NCI-H82 (cell line): ENCODE results near the gene METTL3.
"Not testable (repeated sequence)": the region's sequence is repeated elsewhere in the genome, so short reads cannot be mapped to it uniquely, and the experiment has no call there.

Source experiments
- DNase-seq: peaks from one replicate; lab custom pipeline; 2025; lab: John Stamatoyannopoulos, UW

METTL3 gene

GRCh38 chr14:21510735-21511657 is at the start of gene METTL3:
TSS of gene METTL3 (minus strand) at chr14:21511340. CDS start at chr14:21511223, 117 bp downstream.
- DNase-seq: peak; percentile 98

- DNase-seq: no peak
Measured at GRCh38 chr14:21558703-21559170, 47.6 kb upstream of the METTL3 start.

- DNase-seq: peak; percentile 94
Measured at GRCh38 chr14:21557084-21557901, 46.2 kb upstream of the METTL3 start.

GRCh38 chr14:21556378-21557083 is 45.4 kb upstream of the METTL3 start:
- no peak for DNase-seq

GRCh38 chr14:21553266-21553665 is 42.1 kb upstream of the METTL3 start:
- DNase-seq: no peak

- not testable (repeated sequence) for DNase-seq
Measured at GRCh38 chr14:21544588-21544987, 33.4 kb upstream of the METTL3 start.

- DNase-seq: no peak
Measured at GRCh38 chr14:21543963-21544362, 32.8 kb upstream of the METTL3 start.

GRCh38 chr14:21543521-21543960 is 32.4 kb upstream of the METTL3 start:
- no peak for DNase-seq

- no peak for DNase-seq
Measured at GRCh38 chr14:21541413-21542074, 30.4 kb upstream of the METTL3 start.

GRCh38 chr14:21539189-21539940 is 28.2 kb upstream of the METTL3 start:
- peak; percentile 23 for DNase-seq

- no peak for DNase-seq
Measured at GRCh38 chr14:21537090-21537424, 25.9 kb upstream of the METTL3 start.

GRCh38 chr14:21536418-21537089 is 25.4 kb upstream of the METTL3 start:
- no peak for DNase-seq

GRCh38 chr14:21535545-21536417 is 24.6 kb upstream of the METTL3 start:
- no peak for DNase-seq

GRCh38 chr14:21534576-21534975 is 23.4 kb upstream of the METTL3 start:
- no peak for DNase-seq

GRCh38 chr14:21533294-21533693 is 22.2 kb upstream of the METTL3 start:
- DNase-seq: no peak

GRCh38 chr14:21529515-21529914 is 18.4 kb upstream of the METTL3 start:
- DNase-seq: no peak

GRCh38 chr14:21528381-21529348 is 17.5 kb upstream of the METTL3 start:
- no peak for DNase-seq

- DNase-seq: no peak
Measured at GRCh38 chr14:21527318-21527679, 16.2 kb upstream of the METTL3 start.
